ENCODE data around the gene PRKCD.

The PRKCD gene

DNA sequence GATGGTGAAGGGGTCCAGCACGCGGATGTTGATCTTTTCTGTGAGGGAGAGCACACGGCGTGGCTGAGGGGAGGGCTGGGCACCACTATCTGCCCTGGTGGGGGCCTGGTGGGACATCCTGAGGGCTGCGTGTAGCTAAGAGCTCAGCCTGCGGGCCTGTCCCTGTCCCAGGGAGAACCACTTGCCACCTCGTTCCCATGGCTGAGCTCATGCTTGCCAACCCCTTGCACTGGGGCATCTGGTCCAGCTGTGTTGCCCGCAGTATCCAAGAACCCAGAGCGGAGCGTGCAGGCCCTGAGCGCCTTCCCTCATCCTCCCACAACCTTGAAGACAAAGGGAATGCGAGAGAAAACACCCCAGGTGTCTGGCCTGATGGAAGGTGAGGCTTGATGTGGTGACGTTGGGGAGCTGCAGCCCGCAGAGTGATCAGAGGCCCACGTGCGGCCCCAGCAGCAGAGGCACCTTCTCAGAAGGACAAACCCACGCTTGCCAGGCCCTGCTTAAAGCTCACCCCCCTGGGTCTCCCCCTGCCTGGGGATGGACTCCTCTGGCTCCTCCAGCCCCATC lies 65.9 kb downstream of the PRKCD start:
- H3K4me3 ChIP-seq (ENCODE audit: low read depth, low read length): no peak overlapping the region
- no peak for DNase-seq (ENCODE audit: low read depth)
- in situ Hi-C loops (cut with HindIII; ENCODE audit: low sequenced_read_pairs): no loop called here
- TF ChIP-seq, protein P1, sequence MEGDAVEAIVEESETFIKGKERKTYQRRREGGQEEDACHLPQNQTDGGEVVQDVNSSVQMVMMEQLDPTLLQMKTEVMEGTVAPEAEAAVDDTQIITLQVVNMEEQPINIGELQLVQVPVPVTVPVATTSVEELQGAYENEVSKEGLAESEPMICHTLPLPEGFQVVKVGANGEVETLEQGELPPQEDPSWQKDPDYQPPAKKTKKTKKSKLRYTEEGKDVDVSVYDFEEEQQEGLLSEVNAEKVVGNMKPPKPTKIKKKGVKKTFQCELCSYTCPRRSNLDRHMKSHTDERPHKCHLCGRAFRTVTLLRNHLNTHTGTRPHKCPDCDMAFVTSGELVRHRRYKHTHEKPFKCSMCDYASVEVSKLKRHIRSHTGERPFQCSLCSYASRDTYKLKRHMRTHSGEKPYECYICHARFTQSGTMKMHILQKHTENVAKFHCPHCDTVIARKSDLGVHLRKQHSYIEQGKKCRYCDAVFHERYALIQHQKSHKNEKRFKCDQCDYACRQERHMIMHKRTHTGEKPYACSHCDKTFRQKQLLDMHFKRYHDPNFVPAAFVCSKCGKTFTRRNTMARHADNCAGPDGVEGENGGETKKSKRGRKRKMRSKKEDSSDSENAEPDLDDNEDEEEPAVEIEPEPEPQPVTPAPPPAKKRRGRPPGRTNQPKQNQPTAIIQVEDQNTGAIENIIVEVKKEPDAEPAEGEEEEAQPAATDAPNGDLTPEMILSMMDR (IDR thresholded peaks at IDR 0.05; ENCODE audit: low read depth, low read length, missing control alignments): no peak

DNA sequence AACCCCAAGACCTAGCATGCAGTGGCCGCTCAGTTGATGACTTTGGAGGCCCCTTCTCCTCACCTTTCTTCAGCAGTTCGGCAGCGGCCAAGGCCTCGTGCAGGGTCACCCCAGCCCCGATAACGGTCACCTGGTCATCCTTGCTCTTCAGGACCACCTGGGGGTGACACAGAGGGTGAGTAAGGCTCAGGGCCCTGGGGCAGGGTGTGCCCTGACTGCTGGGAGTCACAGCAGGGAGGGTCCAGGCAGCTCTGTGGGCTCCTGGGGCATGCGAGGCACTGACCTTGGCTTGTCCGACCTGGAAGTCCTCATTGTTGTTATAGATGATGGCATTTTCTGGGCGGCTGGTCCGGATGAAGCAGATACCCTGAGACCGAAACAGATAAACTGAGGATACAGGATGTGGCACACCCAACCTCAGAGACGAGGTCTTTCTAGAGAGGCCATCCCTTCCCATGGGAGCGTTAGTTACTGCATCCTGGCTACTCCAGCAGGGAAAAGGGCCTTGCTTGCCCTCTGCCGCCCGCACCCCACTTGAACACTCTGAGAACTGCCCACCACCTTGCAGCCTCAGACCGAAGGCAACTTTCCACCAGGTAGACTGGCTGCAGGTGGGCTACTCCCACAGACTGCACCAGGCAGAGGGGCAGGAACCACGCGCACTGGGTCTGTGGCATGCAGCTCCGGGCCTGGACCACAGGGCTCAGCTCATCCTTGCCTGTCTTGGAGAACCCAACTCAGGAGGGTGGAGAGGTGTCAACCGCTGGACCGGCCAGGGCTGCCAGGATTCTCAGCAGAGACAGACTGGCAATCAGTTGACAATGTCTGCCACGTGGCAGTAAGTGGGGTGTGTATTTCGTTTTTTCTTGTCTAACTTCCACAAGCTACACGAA lies 67.2 kb downstream of the PRKCD start:
- in situ Hi-C loops (cut with HindIII; ENCODE audit: low sequenced_read_pairs): no loop called here
- TF ChIP-seq, protein P1 (IDR thresholded peaks at IDR 0.05; ENCODE audit: low read depth, low read length, missing control alignments): no peak
- no peak overlapping the region for H3K4me3 ChIP-seq (ENCODE audit: low read depth, low read length)
- no peak for DNase-seq (ENCODE audit: low read depth)

GRCh38 chr3:53229171-53229570 lies 68.2 kb downstream of the PRKCD start:
- in situ Hi-C loops (cut with HindIII; ENCODE audit: low sequenced_read_pairs): no loop called here
- TF ChIP-seq, protein P1 (IDR thresholded peaks at IDR 0.05; ENCODE audit: low read depth, low read length, missing control alignments): no peak
- H3K4me3 ChIP-seq (ENCODE audit: low read depth, low read length): no peak overlapping the region
- no peak for DNase-seq (ENCODE audit: low read depth)

- DNase-seq (ENCODE audit: low read depth): no peak
- TF ChIP-seq, protein P1 (IDR thresholded peaks at IDR 0.05; ENCODE audit: low read depth, low read length, missing control alignments): no peak
- in situ Hi-C loops (cut with HindIII; ENCODE audit: low sequenced_read_pairs): no loop called here
- no peak overlapping the region for H3K4me3 ChIP-seq (ENCODE audit: low read depth, low read length)
These were observed 68.6 kb downstream of the PRKCD start for GRCh38 chr3:53229606-53230005.

- TF ChIP-seq, protein P1 (IDR thresholded peaks at IDR 0.05; ENCODE audit: low read depth, low read length, missing control alignments): no peak
- H3K4me3 ChIP-seq (ENCODE audit: low read depth, low read length): no peak overlapping the region
- in situ Hi-C loops (cut with HindIII; ENCODE audit: low sequenced_read_pairs): no loop called here
- DNase-seq (ENCODE audit: low read depth): no peak
These were observed 69.1 kb downstream of the PRKCD start for GRCh38 chr3:53230041-53230621.

DNA sequence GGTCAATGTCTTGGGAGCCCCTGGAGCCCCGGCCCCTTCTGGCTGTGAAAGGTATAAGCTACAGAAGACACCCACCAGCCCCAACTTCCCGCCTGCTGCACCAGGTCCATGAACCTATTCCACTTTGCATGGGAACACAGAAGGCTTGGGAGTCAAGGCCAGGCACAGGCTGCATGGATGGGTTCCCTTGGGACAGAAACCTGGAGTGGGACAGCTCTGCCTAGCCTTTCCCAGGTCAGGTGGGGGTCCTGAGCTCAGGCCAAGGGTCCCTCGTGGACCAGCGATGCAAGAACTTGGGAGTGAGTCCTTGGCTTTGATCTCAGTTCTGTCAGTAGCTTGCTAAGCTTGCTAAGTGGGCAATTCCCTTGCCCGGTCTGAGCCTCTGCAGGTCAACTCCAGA lies 69.8 kb downstream of the PRKCD start:
- H3K4me3 ChIP-seq (ENCODE audit: low read depth, low read length): no peak overlapping the region
- DNase-seq (ENCODE audit: low read depth): no peak
- in situ Hi-C loops (cut with HindIII; ENCODE audit: low sequenced_read_pairs): no loop called here
- TF ChIP-seq, protein P1 (IDR thresholded peaks at IDR 0.05; ENCODE audit: low read depth, low read length, missing control alignments): no peak
